ENCODE data around the gene LCN1. TPM values are rescaled to one million over a fixed set of nuclear protein-coding genes. Genes with fewer than 3 reads are reported as not detected.

Gene LCN1
- total and polyA plus RNA-seq, 2 experiments from 2014 or later = 0.27 TPM; not detected in 1

DNA sequence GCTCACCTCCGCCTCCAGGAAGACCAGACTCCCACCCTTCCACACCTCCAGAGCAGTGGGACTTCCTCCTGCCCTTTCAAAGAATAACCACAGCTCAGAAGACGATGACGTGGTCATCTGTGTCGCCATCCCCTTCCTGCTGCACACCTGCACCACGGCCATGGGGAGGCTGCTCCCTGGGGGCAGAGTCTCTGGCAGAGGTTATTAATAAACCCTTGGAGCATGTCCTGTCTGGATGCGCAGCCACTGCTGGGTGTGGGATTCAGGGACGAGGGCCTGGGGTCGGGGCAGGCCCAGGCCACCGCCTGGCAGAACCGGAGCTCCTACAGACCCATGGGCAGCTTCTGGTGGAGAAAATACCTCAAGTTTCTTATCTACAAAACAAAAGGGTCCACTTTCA is 45.3 kb downstream of the LCN1 start:
- Histone ChIP-seq H3K27me3 (ENCODE audit: insufficient read depth) (no peaks in the 10 kb centered on the region), H3K27ac (ENCODE audit: low read depth) (no peak overlapping the region), H3K9me2 (ENCODE audit: insufficient read depth) (no peaks in the 10 kb centered on the region), H2AFZ (no peak overlapping the region), H3K36me3 (ENCODE audit: insufficient read depth) (no peaks in the 10 kb centered on the region), H4K20me1 (replicated peaks; ENCODE audit: insufficient read depth) (no peaks in the 10 kb centered on the region), H3K4me1 (ENCODE audit: insufficient read depth) (no peaks in the 10 kb centered on the region), H3K79me2 (replicated peaks; ENCODE audit: insufficient read depth) (no peaks in the 10 kb centered on the region), H3K4me2 (no peak overlapping the region), H3K4me3 (no peak overlapping the region), H3F3A (replicated peaks; ENCODE audit: low read depth) (no peaks in the 10 kb centered on the region)
- no peak for DNase-seq (ENCODE audit: low spot score)
- TF ChIP-seq, protein P1, sequence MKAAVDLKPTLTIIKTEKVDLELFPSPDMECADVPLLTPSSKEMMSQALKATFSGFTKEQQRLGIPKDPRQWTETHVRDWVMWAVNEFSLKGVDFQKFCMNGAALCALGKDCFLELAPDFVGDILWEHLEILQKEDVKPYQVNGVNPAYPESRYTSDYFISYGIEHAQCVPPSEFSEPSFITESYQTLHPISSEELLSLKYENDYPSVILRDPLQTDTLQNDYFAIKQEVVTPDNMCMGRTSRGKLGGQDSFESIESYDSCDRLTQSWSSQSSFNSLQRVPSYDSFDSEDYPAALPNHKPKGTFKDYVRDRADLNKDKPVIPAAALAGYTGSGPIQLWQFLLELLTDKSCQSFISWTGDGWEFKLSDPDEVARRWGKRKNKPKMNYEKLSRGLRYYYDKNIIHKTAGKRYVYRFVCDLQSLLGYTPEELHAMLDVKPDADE (IDR thresholded peaks at IDR 0.05) = no peak
- TF ChIP-seq EZH2phosphoT487 (IDR thresholded peaks at IDR 0.05; ENCODE audit: unreplicated experiment) (no peak), JUNB (IDR thresholded peaks at IDR 0.05; ENCODE audit: unreplicated experiment) (no peak), STAT1 (IDR thresholded peaks at IDR 0.05; ENCODE audit: unreplicated experiment) (no peak), CREB1 (CRISPR knock-in tag; IDR thresholded peaks at IDR 0.05; ENCODE audit: low read depth) (no peak), ZNF331 (CRISPR knock-in tag; IDR thresholded peaks at IDR 0.05; ENCODE audit: low read depth) (no peak), POLR2AphosphoS5 (IDR thresholded peaks at IDR 0.05; ENCODE audit: low read depth) (no peak), ZNF114 (CRISPR knock-in tag; IDR thresholded peaks at IDR 0.05) (no peak), EZH2 (IDR thresholded peaks at IDR 0.05; ENCODE audit: low read depth, unreplicated experiment) (no peak), NANOG (IDR thresholded peaks at IDR 0.05; ENCODE audit: borderline replicate concordance) (no peak)
- TF ChIP-seq, protein P2, sequence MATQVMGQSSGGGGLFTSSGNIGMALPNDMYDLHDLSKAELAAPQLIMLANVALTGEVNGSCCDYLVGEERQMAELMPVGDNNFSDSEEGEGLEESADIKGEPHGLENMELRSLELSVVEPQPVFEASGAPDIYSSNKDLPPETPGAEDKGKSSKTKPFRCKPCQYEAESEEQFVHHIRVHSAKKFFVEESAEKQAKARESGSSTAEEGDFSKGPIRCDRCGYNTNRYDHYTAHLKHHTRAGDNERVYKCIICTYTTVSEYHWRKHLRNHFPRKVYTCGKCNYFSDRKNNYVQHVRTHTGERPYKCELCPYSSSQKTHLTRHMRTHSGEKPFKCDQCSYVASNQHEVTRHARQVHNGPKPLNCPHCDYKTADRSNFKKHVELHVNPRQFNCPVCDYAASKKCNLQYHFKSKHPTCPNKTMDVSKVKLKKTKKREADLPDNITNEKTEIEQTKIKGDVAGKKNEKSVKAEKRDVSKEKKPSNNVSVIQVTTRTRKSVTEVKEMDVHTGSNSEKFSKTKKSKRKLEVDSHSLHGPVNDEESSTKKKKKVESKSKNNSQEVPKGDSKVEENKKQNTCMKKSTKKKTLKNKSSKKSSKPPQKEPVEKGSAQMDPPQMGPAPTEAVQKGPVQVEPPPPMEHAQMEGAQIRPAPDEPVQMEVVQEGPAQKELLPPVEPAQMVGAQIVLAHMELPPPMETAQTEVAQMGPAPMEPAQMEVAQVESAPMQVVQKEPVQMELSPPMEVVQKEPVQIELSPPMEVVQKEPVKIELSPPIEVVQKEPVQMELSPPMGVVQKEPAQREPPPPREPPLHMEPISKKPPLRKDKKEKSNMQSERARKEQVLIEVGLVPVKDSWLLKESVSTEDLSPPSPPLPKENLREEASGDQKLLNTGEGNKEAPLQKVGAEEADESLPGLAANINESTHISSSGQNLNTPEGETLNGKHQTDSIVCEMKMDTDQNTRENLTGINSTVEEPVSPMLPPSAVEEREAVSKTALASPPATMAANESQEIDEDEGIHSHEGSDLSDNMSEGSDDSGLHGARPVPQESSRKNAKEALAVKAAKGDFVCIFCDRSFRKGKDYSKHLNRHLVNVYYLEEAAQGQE (IDR thresholded peaks at IDR 0.05; ENCODE audit: unreplicated experiment) = no peak
- TF ChIP-seq, protein P3, sequence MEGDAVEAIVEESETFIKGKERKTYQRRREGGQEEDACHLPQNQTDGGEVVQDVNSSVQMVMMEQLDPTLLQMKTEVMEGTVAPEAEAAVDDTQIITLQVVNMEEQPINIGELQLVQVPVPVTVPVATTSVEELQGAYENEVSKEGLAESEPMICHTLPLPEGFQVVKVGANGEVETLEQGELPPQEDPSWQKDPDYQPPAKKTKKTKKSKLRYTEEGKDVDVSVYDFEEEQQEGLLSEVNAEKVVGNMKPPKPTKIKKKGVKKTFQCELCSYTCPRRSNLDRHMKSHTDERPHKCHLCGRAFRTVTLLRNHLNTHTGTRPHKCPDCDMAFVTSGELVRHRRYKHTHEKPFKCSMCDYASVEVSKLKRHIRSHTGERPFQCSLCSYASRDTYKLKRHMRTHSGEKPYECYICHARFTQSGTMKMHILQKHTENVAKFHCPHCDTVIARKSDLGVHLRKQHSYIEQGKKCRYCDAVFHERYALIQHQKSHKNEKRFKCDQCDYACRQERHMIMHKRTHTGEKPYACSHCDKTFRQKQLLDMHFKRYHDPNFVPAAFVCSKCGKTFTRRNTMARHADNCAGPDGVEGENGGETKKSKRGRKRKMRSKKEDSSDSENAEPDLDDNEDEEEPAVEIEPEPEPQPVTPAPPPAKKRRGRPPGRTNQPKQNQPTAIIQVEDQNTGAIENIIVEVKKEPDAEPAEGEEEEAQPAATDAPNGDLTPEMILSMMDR (conservative IDR thresholded peaks at IDR 0.05; ENCODE audit: low read depth in 2 of 2) = no peak
- TF ChIP-seq, protein P4, sequence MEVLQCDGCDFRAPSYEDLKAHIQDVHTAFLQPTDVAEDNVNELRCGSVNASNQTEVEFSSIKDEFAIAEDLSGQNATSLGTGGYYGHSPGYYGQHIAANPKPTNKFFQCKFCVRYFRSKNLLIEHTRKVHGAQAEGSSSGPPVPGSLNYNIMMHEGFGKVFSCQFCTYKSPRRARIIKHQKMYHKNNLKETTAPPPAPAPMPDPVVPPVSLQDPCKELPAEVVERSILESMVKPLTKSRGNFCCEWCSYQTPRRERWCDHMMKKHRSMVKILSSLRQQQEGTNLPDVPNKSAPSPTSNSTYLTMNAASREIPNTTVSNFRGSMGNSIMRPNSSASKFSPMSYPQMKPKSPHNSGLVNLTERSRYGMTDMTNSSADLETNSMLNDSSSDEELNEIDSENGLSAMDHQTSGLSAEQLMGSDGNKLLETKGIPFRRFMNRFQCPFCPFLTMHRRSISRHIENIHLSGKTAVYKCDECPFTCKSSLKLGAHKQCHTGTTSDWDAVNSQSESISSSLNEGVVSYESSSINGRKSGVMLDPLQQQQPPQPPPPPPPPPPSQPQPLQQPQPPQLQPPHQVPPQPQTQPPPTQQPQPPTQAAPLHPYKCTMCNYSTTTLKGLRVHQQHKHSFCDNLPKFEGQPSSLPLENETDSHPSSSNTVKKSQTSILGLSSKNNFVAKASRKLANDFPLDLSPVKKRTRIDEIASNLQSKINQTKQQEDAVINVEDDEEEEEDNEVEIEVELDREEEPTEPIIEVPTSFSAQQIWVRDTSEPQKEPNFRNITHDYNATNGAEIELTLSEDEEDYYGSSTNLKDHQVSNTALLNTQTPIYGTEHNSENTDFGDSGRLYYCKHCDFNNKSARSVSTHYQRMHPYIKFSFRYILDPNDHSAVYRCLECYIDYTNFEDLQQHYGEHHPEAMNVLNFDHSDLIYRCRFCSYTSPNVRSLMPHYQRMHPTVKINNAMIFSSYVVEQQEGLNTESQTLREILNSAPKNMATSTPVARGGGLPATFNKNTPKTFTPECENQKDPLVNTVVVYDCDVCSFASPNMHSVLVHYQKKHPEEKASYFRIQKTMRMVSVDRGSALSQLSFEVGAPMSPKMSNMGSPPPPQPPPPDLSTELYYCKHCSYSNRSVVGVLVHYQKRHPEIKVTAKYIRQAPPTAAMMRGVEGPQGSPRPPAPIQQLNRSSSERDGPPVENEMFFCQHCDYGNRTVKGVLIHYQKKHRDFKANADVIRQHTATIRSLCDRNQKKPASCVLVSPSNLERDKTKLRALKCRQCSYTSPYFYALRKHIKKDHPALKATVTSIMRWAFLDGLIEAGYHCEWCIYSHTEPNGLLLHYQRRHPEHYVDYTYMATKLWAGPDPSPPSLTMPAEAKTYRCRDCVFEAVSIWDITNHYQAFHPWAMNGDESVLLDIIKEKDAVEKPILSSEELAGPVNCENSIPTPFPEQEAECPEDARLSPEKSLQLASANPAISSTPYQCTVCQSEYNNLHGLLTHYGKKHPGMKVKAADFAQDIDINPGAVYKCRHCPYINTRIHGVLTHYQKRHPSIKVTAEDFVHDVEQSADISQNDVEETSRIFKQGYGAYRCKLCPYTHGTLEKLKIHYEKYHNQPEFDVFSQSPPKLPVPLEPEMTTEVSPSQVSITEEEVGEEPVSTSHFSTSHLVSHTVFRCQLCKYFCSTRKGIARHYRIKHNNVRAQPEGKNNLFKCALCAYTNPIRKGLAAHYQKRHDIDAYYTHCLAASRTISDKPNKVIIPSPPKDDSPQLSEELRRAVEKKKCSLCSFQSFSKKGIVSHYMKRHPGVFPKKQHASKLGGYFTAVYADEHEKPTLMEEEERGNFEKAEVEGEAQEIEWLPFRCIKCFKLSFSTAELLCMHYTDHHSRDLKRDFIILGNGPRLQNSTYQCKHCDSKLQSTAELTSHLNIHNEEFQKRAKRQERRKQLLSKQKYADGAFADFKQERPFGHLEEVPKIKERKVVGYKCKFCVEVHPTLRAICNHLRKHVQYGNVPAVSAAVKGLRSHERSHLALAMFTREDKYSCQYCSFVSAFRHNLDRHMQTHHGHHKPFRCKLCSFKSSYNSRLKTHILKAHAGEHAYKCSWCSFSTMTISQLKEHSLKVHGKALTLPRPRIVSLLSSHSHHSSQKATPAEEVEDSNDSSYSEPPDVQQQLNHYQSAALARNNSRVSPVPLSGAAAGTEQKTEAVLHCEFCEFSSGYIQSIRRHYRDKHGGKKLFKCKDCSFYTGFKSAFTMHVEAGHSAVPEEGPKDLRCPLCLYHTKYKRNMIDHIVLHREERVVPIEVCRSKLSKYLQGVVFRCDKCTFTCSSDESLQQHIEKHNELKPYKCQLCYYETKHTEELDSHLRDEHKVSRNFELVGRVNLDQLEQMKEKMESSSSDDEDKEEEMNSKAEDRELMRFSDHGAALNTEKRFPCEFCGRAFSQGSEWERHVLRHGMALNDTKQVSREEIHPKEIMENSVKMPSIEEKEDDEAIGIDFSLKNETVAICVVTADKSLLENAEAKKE (CRISPR knock-in tag; IDR thresholded peaks at IDR 0.05) = no peak
- H3K4me1 Mint-ChIP-seq = peaks cover 10% of the 10 kb centered on the region
- H3K36me3 Mint-ChIP-seq (ENCODE audit: low read depth) = peaks cover 7% of the 10 kb centered on the region; the same call in 2 of the 3 replicates
- ATAC-seq = no peak
- no peak overlapping the region for H3K27ac Mint-ChIP-seq
- peaks cover 15% of the 10 kb centered on the region for H3K9me3 Mint-ChIP-seq
- peaks cover 8% of the 10 kb centered on the region for H3K27me3 Mint-ChIP-seq (ENCODE audit: insufficient read depth, low read depth, poor library complexity)
- no peak overlapping the region for H3K4me3 Mint-ChIP-seq

Data from GM23338 (cell line).